AML-193 (cell line): Measurements from ENCODE around the gene KRTAP6-2.

Experiments used
- DNase-seq, 2 experiments: peaks; one replicate each; lab custom pipeline; 2025; lab: John Stamatoyannopoulos, UW

KRTAP6-2 gene

GRCh38 chr21:30567617-30568016 is 31.1 kb downstream of the KRTAP6-2 start:
- no peak for DNase-seq

DNA sequence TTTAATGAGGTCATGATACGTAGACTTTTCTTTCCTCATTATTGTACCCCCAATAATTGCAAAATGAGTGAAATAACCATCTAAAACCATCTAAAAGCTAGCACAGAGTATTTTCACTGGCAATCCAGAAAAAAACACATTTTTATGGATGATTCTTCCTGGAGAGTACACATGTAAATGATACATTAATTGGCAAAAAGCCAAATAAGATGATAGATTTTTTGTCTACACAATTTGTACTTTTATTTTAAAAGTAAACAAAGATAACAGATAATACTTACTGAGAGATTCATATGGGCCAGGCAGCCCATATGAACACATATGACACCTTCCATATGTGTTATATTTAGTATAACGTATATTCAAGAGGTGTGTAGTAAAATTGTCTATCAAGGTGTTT is 35.1 kb downstream of the KRTAP6-2 start:
- no peak for DNase-seq

DNA sequence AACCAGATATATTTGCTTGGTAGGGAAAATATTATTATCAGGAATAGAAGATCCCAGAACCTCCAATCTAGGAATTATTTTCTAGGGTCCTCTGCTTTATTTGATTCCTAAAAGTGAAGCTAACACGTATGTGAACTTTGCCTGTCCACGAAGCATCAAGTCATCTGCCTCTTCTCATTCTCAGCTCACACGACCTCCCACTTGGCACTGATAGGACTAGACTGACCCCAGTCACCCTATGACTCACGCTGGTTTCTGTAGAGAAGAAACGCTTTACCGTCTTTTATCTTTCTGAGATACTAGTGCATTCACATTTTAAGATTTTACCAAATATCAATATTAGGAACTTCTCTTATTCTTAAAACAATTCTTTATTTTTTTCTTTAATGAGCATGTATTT is 35.6 kb downstream of the KRTAP6-2 start:
- DNase-seq, result no peak

DNA sequence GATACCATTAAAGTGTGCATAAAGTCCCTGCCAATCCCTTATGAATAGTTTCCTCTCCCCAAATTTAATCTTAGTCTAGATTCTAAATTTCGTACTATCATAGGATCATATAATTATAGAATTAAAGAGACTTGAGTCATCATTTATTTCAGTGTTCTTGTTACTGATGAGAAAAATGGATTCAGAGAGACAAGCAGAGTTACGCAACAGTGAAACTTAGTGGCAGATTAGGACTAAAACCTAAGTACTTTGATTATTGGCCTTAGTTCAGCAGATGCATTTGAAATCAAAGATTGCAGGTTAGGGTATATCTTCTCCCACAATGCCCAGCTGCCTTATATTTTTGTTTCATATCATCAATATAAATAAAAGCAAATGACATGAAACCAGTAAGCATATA is 36.7 kb downstream of the KRTAP6-2 start:
- DNase-seq, result no peak

- DNase-seq, result no peak
Observed at GRCh38 chr21:30561264-30561895, 37.3 kb downstream of the KRTAP6-2 start, which contains the start of gene KRTAP19-7. TSS of gene KRTAP19-7 (minus strand) at chr21:30561314. CDS start at chr21:30561289, 25 bp downstream.

DNA sequence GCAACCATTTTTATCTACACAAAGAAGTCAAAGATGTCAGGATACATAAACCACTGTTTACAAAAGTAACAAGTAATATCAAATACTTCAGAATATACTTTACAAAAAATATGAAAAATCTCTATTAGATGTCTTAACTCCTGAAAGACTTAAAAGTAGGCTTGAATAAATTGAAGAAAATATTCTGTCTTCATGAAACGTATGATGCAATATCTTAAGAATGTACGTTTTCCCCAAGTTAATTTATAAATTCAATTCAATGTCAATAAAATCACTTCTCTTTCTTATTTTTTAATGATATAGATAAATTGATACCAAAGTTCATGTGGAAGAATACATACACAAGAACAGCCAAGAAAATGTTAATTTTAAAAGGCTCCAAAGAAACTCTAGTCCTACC is 43.6 kb downstream of the KRTAP6-2 start:
- no peak for DNase-seq

- DNase-seq, result no peak
Observed at GRCh38 chr21:30552782-30553181, 45.9 kb downstream of the KRTAP6-2 start.
